GM20431 (cell line): Measurements from ENCODE around the gene FAM25C.
"Not testable (repeated sequence)": the region's sequence is repeated elsewhere in the genome, so short reads cannot be mapped to it uniquely, and the experiment has no call there.

ENCODE experiments used
- in situ Hi-C: fragments of 300-500 bp; cut with MseI, MboI; formaldehyde crosslinking; loops from one replicate; pipeline ENCODE4 v1.15.0; 2020; ENCODE audit warnings: low sequenced_read_pairs; ENCODE audit not compliant: unreplicated experiment

FAM25C gene

DNA sequence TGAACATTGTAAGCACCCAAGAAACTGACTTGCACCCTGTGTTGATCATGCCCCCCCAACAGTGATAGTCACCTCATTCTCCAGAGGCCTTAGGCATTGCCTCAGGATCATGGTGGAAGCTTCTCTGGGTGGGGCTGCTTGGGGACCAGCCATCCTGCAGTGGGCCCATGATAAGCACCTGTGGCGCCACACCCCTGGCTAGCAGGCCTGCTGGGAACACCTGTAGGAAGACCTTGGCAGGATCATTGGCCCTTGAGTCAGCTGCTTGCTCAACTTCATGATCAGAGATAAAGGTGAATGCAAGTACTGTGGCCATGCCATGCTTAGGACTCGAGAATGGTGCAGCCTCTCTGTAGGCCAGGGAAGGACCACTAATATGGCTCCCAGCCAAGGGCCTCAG is 38.9 kb downstream of the FAM25C start:
- in situ Hi-C loops = not testable (repeated sequence)

GRCh38 chr10:47959677-47960076 is 39.9 kb downstream of the FAM25C start:
- in situ Hi-C loops = not testable (repeated sequence)

DNA sequence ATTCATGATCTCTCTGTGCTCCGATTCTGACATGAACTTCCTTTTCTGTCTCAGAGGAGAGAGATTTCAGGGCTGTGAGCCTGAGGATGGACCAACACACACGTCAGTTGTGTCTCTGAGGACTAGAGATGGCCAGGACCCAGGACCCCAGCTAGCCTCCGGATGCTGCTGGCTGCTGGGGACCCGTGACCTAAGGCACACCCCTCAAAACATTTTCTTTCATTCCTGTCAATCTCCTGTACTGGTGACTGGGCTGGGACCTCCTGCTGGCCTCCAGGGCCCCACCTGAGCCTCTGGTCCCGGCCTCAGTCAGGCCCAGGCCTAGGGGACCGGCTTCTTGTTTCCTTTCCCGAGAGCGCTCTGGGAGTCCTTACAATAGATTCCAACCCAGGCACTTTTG is 42.4 kb downstream of the FAM25C start:
- in situ Hi-C loops = not testable (repeated sequence)

GRCh38 chr10:47947424-47947823 is 52.2 kb downstream of the FAM25C start:
- in situ Hi-C loops = not testable (repeated sequence)
